DND-41 (cell line): ENCODE measurements around the gene LRRC8E.

Experiments used
- ATAC-seq: fragments of 200-7000 bp; cut with Tn5 transposase; 3 replicates; pipeline ENCODE4 v1.9.1; 2021; ENCODE audit warnings: low read depth; ENCODE audit not compliant: insufficient read depth
- DNase-seq: peaks from one replicate; pipeline ENCODE4 v3.0.0-alpha.2; 2020
- H2AFZ ChIP-seq: 2 replicates; pipeline ENCODE4 v1.6.0; 2012; ENCODE audit warnings: low read depth, low read length
- H3K27ac ChIP-seq: 2 replicates; pipeline ENCODE4 v1.5.1; 2012; ENCODE audit warnings: low read length, inconsistent platforms
- H3K27me3 ChIP-seq: fragments of 200-600 bp; sonication (generic); 2 replicates; pipeline ENCODE4 v1.6.0; 2012; ENCODE audit warnings: low read length, mild to moderate bottlenecking, inconsistent platforms; ENCODE audit not compliant: insufficient read depth, poor library complexity
- H3K36me3 ChIP-seq: 2 replicates; pipeline ENCODE4 v1.5.1; 2012; ENCODE audit warnings: low read length, inconsistent platforms; ENCODE audit not compliant: insufficient read depth
- H3K4me1 ChIP-seq: 2 replicates; pipeline ENCODE4 v1.5.1; 2012; ENCODE audit warnings: mild to moderate bottlenecking, low read length; ENCODE audit not compliant: insufficient read depth
- H3K4me2 ChIP-seq: 2 replicates; pipeline ENCODE4 v1.6.0; 2012; ENCODE audit warnings: mild to moderate bottlenecking, moderate library complexity, low read length, inconsistent platforms; ENCODE audit not compliant: insufficient read depth
- H3K4me3 ChIP-seq, 2 experiments: fragments of 200-600 bp in 1 of 2; shearing (Covaris generic) in 1 of 2; 2 replicates each; pipeline ENCODE4 v1.5.1; 2012 to 2016; ENCODE audit warnings: inconsistent platforms in 2 of 2, low read length in 2 of 2, mild to moderate bottlenecking in 2 of 2, low read depth in 1 of 2, moderate library complexity in 1 of 2
- H3K79me2 ChIP-seq: 2 replicates; pipeline ENCODE4 v1.6.0; 2012; ENCODE audit warnings: low read length, inconsistent platforms; ENCODE audit not compliant: insufficient read depth
- H3K9ac ChIP-seq: 2 replicates; pipeline ENCODE4 v1.6.0; 2012; ENCODE audit warnings: low read depth, mild to moderate bottlenecking, inconsistent platforms, low read length, moderate library complexity
- H3K9me3 ChIP-seq: 2 replicates; pipeline ENCODE4 v1.5.1; 2012; ENCODE audit warnings: low read length, moderate library complexity, mild to moderate bottlenecking, inconsistent platforms; ENCODE audit not compliant: insufficient read depth, severe bottlenecking
- H4K20me1 ChIP-seq: 2 replicates; pipeline ENCODE4 v1.6.0; 2012; ENCODE audit warnings: low read length; ENCODE audit not compliant: insufficient read depth
- EZH2 ChIP-seq: IDR thresholded peaks from 3 replicates; pipeline ENCODE4 v1.6.1; 2012; ENCODE audit warnings: borderline replicate concordance, low read depth, mild to moderate bottlenecking, moderate library complexity, low read length, inconsistent platforms; ENCODE audit not compliant: severe bottlenecking
- TF ChIP-seq, protein P1 (sequence below): IDR thresholded peaks from 2 replicates; pipeline ENCODE4 v1.5.1; 2012; ENCODE audit warnings: borderline replicate concordance, low read length, moderate library complexity, mild to moderate bottlenecking; ENCODE audit not compliant: poor library complexity, severe bottlenecking; ENCODE audit errors: extremely low read depth

Gene LRRC8E

DNA sequence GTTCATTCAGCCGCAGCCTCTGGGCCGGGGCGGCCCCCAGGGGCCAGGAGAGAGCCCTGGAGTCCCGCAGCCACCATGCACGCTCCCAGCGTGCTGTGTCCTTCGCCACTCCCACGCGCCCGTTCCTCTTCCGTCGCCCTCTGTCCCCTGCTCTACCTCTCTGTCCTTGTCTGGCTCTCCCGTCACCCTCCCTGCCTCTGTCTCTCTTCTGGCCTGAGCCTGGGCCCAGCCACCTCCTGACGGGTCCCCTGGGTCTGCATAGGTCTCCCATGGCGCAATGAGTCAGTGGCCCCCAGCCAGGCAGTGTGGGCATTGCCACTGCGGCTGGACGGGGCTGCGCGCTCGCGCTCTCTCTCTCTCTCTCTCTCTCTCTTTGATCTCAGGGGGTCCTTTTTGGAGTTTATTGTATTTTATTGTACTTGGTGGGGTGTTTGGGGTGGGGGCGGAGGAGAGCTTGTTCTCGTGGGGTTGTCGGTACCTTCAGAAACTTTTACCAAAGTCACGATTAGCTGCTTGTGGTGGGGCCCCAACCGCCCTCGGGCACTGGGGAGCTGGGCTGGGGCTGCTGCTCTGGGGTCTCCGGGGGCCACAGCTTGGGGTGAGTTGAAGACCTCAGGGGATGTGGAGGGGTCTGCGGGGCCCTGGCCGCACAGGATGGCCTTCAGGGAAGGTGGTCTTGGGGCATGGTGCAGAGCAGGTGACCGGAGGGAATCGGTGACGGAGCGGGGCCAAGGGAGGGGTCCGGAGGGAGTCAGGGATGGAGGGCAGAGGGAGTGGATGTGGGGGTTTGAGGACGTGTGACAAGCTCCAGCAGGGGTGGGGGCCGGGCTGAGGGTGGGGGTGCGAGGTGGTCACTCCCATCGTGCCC is 24.6 kb downstream of the LRRC8E start:
- no peak overlapping the region for H3K4me2 ChIP-seq
- H3K4me1 ChIP-seq = 0 out of 2 replicates have a peak, but pooled peaks cover 2% of the 10 kb centered on the region
- H3K9ac ChIP-seq = no peak overlapping the region
- ATAC-seq (no peak), DNase-seq (no peak)
- no peak overlapping the region for H3K27ac ChIP-seq
- no peak for TF ChIP-seq EZH2
- TF ChIP-seq, protein P1, sequence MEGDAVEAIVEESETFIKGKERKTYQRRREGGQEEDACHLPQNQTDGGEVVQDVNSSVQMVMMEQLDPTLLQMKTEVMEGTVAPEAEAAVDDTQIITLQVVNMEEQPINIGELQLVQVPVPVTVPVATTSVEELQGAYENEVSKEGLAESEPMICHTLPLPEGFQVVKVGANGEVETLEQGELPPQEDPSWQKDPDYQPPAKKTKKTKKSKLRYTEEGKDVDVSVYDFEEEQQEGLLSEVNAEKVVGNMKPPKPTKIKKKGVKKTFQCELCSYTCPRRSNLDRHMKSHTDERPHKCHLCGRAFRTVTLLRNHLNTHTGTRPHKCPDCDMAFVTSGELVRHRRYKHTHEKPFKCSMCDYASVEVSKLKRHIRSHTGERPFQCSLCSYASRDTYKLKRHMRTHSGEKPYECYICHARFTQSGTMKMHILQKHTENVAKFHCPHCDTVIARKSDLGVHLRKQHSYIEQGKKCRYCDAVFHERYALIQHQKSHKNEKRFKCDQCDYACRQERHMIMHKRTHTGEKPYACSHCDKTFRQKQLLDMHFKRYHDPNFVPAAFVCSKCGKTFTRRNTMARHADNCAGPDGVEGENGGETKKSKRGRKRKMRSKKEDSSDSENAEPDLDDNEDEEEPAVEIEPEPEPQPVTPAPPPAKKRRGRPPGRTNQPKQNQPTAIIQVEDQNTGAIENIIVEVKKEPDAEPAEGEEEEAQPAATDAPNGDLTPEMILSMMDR = no peak
- H3K79me2 ChIP-seq = peaks cover 18% of the 10 kb centered on the region
- peaks cover 49% of the 10 kb centered on the region for H4K20me1 ChIP-seq
- H3K4me3 ChIP-seq = no peak overlapping the region
- no peaks in the 10 kb centered on the region for H3K9me3 ChIP-seq
- peaks cover 12% of the 10 kb centered on the region for H3K27me3 ChIP-seq
- H3K36me3 ChIP-seq = peaks cover 47% of the 10 kb centered on the region
- no peak overlapping the region for H2AFZ ChIP-seq

DNA sequence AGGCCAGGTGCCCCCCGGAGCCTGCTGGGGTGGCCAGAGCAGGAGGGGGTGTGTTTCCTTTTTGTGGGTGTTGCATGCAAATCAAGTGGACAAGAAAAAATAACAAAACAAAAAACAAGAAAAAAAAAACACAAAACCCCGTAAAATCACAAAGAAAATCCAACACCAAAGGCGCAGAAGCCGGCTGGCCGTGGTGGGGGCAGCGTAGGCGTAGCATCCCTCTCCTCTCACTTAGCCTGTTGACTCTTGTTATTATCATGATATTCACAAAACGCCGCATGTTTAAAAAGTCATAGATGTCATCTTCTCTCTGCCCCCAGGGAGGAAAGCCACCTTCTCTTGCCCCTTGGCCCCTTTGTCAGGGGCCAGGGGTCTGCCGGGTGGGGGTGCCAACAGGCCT is 25.3 kb downstream of the LRRC8E start:
- Histone ChIP-seq H4K20me1 (peaks cover 42% of the 10 kb centered on the region), H3K27me3 (peaks cover 12% of the 10 kb centered on the region), H3K27ac (no peak overlapping the region), H3K4me1 (peaks cover 2% of the 10 kb centered on the region; the same call in 1 of the 2 replicates), H3K4me3 (no peak overlapping the region), H3K4me2 (no peak overlapping the region), H2AFZ (no peak overlapping the region), H3K9ac (no peak overlapping the region), H3K79me2 (peaks cover 11% of the 10 kb centered on the region), H3K36me3 (peaks cover 44% of the 10 kb centered on the region), H3K9me3 (no peaks in the 10 kb centered on the region)
- ATAC-seq (no peak), DNase-seq (no peak)
- TF ChIP-seq EZH2 = no peak
- TF ChIP-seq, protein P1 = no peak

DNA sequence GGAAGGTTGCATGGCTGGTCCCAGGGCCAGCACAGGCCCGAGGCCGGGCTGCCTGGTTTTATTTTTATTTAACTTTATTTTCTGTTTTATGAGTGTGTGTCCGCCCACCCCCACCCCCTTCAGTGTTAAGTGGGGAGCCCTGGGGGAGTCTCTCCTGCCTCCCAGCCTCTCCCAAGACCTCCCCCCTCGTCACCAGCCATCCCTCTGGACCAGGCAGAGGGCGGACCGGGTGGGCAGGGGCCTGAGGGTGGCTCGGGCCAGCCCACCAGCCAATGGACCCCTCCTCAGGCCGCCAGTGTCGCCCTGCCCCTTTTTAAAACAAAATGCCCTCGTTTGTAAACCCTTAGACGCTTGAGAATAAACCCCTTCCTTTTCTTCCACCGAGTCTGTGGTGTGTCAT is 25.8 kb downstream of the LRRC8E start:
- Histone ChIP-seq H2AFZ (no peak overlapping the region), H3K4me3 (no peak overlapping the region), H3K9me3 (no peaks in the 10 kb centered on the region), H3K79me2 (peaks cover 7% of the 10 kb centered on the region; the same call in 1 of the 2 replicates), H3K27me3 (peaks cover 12% of the 10 kb centered on the region), H3K4me1 (peaks cover 7% of the 10 kb centered on the region), H3K27ac (no peak overlapping the region), H3K4me2 (no peak overlapping the region), H3K9ac (no peak overlapping the region), H3K36me3 (peaks cover 40% of the 10 kb centered on the region), H4K20me1 (peaks cover 38% of the 10 kb centered on the region)
- no peak for TF ChIP-seq EZH2
- TF ChIP-seq, protein P1 = no peak
- ATAC-seq (no peak), DNase-seq (no peak)
